ENCODE measurements around the gene PSME2.

- TF ChIP-seq EZH2phosphoT487 (IDR thresholded peaks at IDR 0.05; ENCODE audit: insufficient read depth, low read depth) (no peak), EZH2 (IDR thresholded peaks at IDR 0.05; ENCODE audit: insufficient read depth, poor library complexity, severe bottlenecking) (no peak)
Measured at GRCh38 chr14:24179961-24180796, 33.8 kb upstream of the PSME2 start.

Data from GM23248 (cell line).